Kasumi-1 (cell line): ENCODE results near the gene MYH14.
A peak's percentile ranks its signal among the peaks of the same experiment; 100 is the strongest.

Experiments used
- DNase-seq, 2 experiments: peaks; one replicate each; lab custom pipeline; 2025; lab: John Stamatoyannopoulos, UW

MYH14 gene

GRCh38 chr19:50203281-50204080 is at the start of gene MYH14:
Gene MYH14, plus strand, starts transcription at chr19:50203622. Its CDS starts 6,744 bp downstream, at chr19:50210366.
- DNase-seq: no peak

GRCh38 chr19:50154529-50154928 is 48.9 kb upstream of the MYH14 start:
- DNase-seq: no peak

GRCh38 chr19:50155520-50156109 is 47.8 kb upstream of the MYH14 start:
- no peak for DNase-seq

- DNase-seq: no peak
These were observed 44.8 kb upstream of the MYH14 start for GRCh38 chr19:50158577-50158976.

GRCh38 chr19:50159078-50159477 is 44.3 kb upstream of the MYH14 start:
- DNase-seq: no peak

GRCh38 chr19:50162988-50163387 is 40.4 kb upstream of the MYH14 start, which contains the start of gene IZUMO2:
Gene IZUMO2, minus strand, starts transcription at chr19:50163281. Its CDS starts 87 bp downstream, at chr19:50163194.
- DNase-seq: no peak

- no peak for DNase-seq
These were observed 36.1 kb upstream of the MYH14 start for GRCh38 chr19:50167314-50167721.

GRCh38 chr19:50171752-50172151 is 31.7 kb upstream of the MYH14 start:
- no peak for DNase-seq

GRCh38 chr19:50172726-50173125 is 30.7 kb upstream of the MYH14 start:
- DNase-seq: no peak

- no peak for DNase-seq
These were observed 30.3 kb upstream of the MYH14 start for GRCh38 chr19:50173127-50173526.

GRCh38 chr19:50174100-50174793 is 29.2 kb upstream of the MYH14 start:
- DNase-seq: no peak

GRCh38 chr19:50175924-50176323 is 27.5 kb upstream of the MYH14 start:
- no peak for DNase-seq

- no peak for DNase-seq
These were observed 26.6 kb upstream of the MYH14 start for GRCh38 chr19:50176775-50177174.

GRCh38 chr19:50178320-50178719 is 25.1 kb upstream of the MYH14 start:
- DNase-seq: no peak

GRCh38 chr19:50178859-50179537 is 24.4 kb upstream of the MYH14 start:
- DNase-seq: no peak

- no peak for DNase-seq
These were observed 22.3 kb upstream of the MYH14 start for GRCh38 chr19:50181121-50181520.

- DNase-seq: no peak
These were observed 19.2 kb upstream of the MYH14 start for GRCh38 chr19:50184196-50184595.

GRCh38 chr19:50187937-50188336 is 15.5 kb upstream of the MYH14 start:
- DNase-seq: no peak

GRCh38 chr19:50189331-50189730 is 14.1 kb upstream of the MYH14 start:
- no peak for DNase-seq

- peak in 1 of 2 experiments; percentile 14 for DNase-seq
These were observed 13.0 kb upstream of the MYH14 start for GRCh38 chr19:50190439-50190891.

GRCh38 chr19:50191216-50191615 is 12.2 kb upstream of the MYH14 start:
- DNase-seq: no peak
